ENCODE measurements around the gene ARHGEF2. TPM values are rescaled to one million over a fixed set of nuclear protein-coding genes. Genes with fewer than 3 reads are reported as not detected.

The ARHGEF2 gene
- total RNA-seq, 2 donors from 2014 or later, result 86.1 to 123 TPM

GRCh38 chr1:155983191-155984024, 5.1 kb upstream of the ARHGEF2 start:
- H3K4me1 Mint-ChIP-seq, result peaks cover 38% of the 10 kb centered on the region
- H3K27ac Mint-ChIP-seq, result peak overlapping the region; percentile 96
- no peaks in the 10 kb centered on the region for H3K27me3 Mint-ChIP-seq
- no peaks in the 10 kb centered on the region for H3K9me3 ChIP-seq (ENCODE audit: control insufficient read depth, low read length, poor library complexity, severe bottlenecking)
- H3K4me3 Mint-ChIP-seq, result peak overlapping the region; percentile 39
- peaks cover 3% of the 10 kb centered on the region for H3K36me3 Mint-ChIP-seq (ENCODE audit: low read depth)
- DNase-seq, result no peak
- ATAC-seq, result peak; percentile 22

GRCh38 chr1:155982106-155982505, 3.8 kb upstream of the ARHGEF2 start:
- ATAC-seq (no peak), DNase-seq (no peak)
- no peaks in the 10 kb centered on the region for H3K9me3 ChIP-seq (ENCODE audit: control insufficient read depth, low read length, poor library complexity, severe bottlenecking)
- Mint-ChIP-seq H3K27ac (peak overlapping the region; percentile 96), H3K27me3 (no peaks in the 10 kb centered on the region), H3K4me1 (peaks cover 41% of the 10 kb centered on the region), H3K4me3 (peak overlapping the region; percentile 80), H3K36me3 (ENCODE audit: low read depth) (peaks cover 7% of the 10 kb centered on the region)

GRCh38 chr1:155981266-155982088, 3.1 kb upstream of the ARHGEF2 start:
- peaks cover 46% of the 10 kb centered on the region for H3K4me1 Mint-ChIP-seq
- no peaks in the 10 kb centered on the region for H3K27me3 Mint-ChIP-seq

GRCh38 chr1:155979597-155980343, 1.4 kb upstream of the ARHGEF2 start:
- H3K9me3 ChIP-seq (ENCODE audit: control insufficient read depth, low read length, poor library complexity, severe bottlenecking), result no peaks in the 10 kb centered on the region
- ATAC-seq (no peak), DNase-seq (no peak)
- H3K4me3 Mint-ChIP-seq, result peak overlapping the region; percentile 99
- no peaks in the 10 kb centered on the region for H3K27me3 Mint-ChIP-seq
- H3K27ac Mint-ChIP-seq, result peak overlapping the region; percentile 96
- peaks cover 62% of the 10 kb centered on the region for H3K4me1 Mint-ChIP-seq
- H3K36me3 Mint-ChIP-seq (ENCODE audit: low read depth), result peaks cover 17% of the 10 kb centered on the region

More at GRCh38 chr1:155981266-155982088, 3.1 kb upstream of the ARHGEF2 start:
- DNase-seq (no peak), ATAC-seq (peak; percentile 59)
- peaks cover 9% of the 10 kb centered on the region for H3K36me3 Mint-ChIP-seq (ENCODE audit: low read depth)
- H3K4me3 Mint-ChIP-seq, result peak overlapping the region; percentile 99
- no peaks in the 10 kb centered on the region for H3K9me3 ChIP-seq (ENCODE audit: control insufficient read depth, low read length, poor library complexity, severe bottlenecking)
- peak overlapping the region; percentile 96 for H3K27ac Mint-ChIP-seq

GRCh38 chr1:155978973-155979429, 654 bp upstream of the ARHGEF2 start:
- H3K36me3 Mint-ChIP-seq (ENCODE audit: low read depth), result peaks cover 17% of the 10 kb centered on the region
- peak; percentile 4 for ATAC-seq

GRCh38 chr1:155977690-155978324, 540 bp downstream of the ARHGEF2 start:
- H3K27me3 Mint-ChIP-seq, result no peaks in the 10 kb centered on the region
- peaks cover 73% of the 10 kb centered on the region for H3K4me1 Mint-ChIP-seq
- no peaks in the 10 kb centered on the region for H3K9me3 ChIP-seq (ENCODE audit: control insufficient read depth, low read length, poor library complexity, severe bottlenecking)
- peak; percentile 43 for ATAC-seq
- H3K4me3 Mint-ChIP-seq, result peak overlapping the region; percentile 99
- peaks cover 17% of the 10 kb centered on the region for H3K36me3 Mint-ChIP-seq (ENCODE audit: low read depth)
- H3K27ac Mint-ChIP-seq, result peak overlapping the region; percentile 96
- DNase-seq, result peak in 2 of 3 donors; percentile 34 to 41

More at GRCh38 chr1:155978973-155979429, 654 bp upstream of the ARHGEF2 start:
- Mint-ChIP-seq H3K27me3 (no peaks in the 10 kb centered on the region), H3K4me3 (peak overlapping the region; percentile 99), H3K4me1 (peaks cover 69% of the 10 kb centered on the region), H3K27ac (peak overlapping the region; percentile 96)
- no peaks in the 10 kb centered on the region for H3K9me3 ChIP-seq (ENCODE audit: control insufficient read depth, low read length, poor library complexity, severe bottlenecking)
- no peak for DNase-seq

- Mint-ChIP-seq H3K4me1 (peaks cover 80% of the 10 kb centered on the region), H3K27me3 (no peaks in the 10 kb centered on the region), H3K4me3 (peak overlapping the region; percentile 99), H3K27ac (peak overlapping the region; percentile 96), H3K36me3 (ENCODE audit: low read depth) (peaks cover 17% of the 10 kb centered on the region)
- DNase-seq (no peak), ATAC-seq (peak; percentile 6)
- no peaks in the 10 kb centered on the region for H3K9me3 ChIP-seq (ENCODE audit: control insufficient read depth, low read length, poor library complexity, severe bottlenecking)
Observed at GRCh38 chr1:155976913-155977689, 1.2 kb downstream of the ARHGEF2 start.

- DNase-seq (peak in 2 of 3 donors; percentile 29 to 51), ATAC-seq (peak; percentile 22)
- Mint-ChIP-seq H3K36me3 (ENCODE audit: low read depth) (peaks cover 16% of the 10 kb centered on the region), H3K27me3 (no peaks in the 10 kb centered on the region), H3K4me3 (peak overlapping the region; percentile 99), H3K4me1 (peaks cover 78% of the 10 kb centered on the region), H3K27ac (peak overlapping the region; percentile 96)
- H3K9me3 ChIP-seq (ENCODE audit: control insufficient read depth, low read length, poor library complexity, severe bottlenecking), result no peaks in the 10 kb centered on the region
Observed at GRCh38 chr1:155976062-155976912, 2.1 kb downstream of the ARHGEF2 start.

GRCh38 chr1:155975375-155976061, 2.8 kb downstream of the ARHGEF2 start:
- ATAC-seq (no peak), DNase-seq (no peak)
- Mint-ChIP-seq H3K4me3 (peak overlapping the region; percentile 99), H3K36me3 (ENCODE audit: low read depth) (peaks cover 15% of the 10 kb centered on the region), H3K4me1 (peaks cover 78% of the 10 kb centered on the region), H3K27ac (peak overlapping the region; percentile 96), H3K27me3 (no peaks in the 10 kb centered on the region)
- H3K9me3 ChIP-seq (ENCODE audit: control insufficient read depth, low read length, poor library complexity, severe bottlenecking), result no peaks in the 10 kb centered on the region

- peak overlapping the region; percentile 99 for H3K4me3 Mint-ChIP-seq
- DNase-seq (no peak), ATAC-seq (no peak)
- no peaks in the 10 kb centered on the region for H3K27me3 Mint-ChIP-seq
- H3K4me1 Mint-ChIP-seq, result peaks cover 78% of the 10 kb centered on the region
- H3K9me3 ChIP-seq (ENCODE audit: control insufficient read depth, low read length, poor library complexity, severe bottlenecking), result no peaks in the 10 kb centered on the region
- H3K27ac Mint-ChIP-seq, result peak overlapping the region; percentile 96
- H3K36me3 Mint-ChIP-seq (ENCODE audit: low read depth), result peaks cover 17% of the 10 kb centered on the region
Observed at GRCh38 chr1:155974208-155975115, 3.9 kb downstream of the ARHGEF2 start.
